ENCODE results near the gene CSF3. TPM values are rescaled to one million over a fixed set of nuclear protein-coding genes. Genes with fewer than 3 reads are reported as not detected.
A peak's percentile ranks its signal among the peaks of the same experiment; 100 is the strongest.

CSF3 gene
- total and polyA plus RNA-seq, 2 of the 13 experiments (the other 11 are each of a cell fraction or from before 2014, with no cell fraction given), result 0.09 TPM; not detected in 1

DNA sequence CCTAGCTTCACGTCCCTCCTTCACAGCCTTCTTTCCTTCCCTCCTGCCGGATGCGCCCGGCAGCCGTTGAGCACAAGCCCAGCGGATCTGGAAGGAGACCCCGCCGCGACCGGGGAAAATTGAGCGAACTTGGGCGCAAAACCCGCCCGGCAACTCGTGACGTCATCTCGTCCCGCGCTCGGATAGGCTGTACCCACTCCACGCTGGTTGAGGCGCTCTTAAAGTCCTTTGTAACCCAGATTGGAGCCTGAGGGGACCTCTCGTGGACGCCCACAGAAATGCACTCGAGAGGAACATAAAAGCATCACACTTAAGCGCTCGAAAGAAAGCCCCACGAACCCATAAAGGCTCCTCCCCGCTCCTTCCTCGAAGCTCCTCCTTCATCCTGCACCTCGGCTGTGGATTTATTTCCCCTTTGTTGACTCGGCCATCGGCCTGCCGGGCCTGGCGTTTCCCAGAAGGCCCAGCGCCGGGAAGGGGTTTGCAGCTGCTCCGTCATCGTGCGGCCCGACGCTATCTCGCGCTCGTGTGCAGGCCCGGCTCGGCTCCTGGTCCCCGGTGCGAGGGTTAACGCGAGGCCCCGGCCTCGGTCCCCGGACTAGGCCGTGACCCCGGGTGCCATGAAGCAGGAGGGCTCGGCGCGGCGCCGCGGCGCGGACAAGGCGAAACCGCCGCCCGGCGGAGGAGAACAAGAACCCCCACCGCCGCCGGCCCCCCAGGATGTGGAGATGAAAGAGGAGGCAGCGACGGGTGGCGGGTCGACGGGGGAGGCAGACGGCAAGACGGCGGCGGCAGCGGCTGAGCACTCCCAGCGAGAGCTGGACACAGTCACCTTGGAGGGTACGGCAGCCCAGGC, 34.7 kb upstream of the CSF3 start, which contains the start of gene PSMD3 (continued):
- TF ChIP-seq, protein P1, sequence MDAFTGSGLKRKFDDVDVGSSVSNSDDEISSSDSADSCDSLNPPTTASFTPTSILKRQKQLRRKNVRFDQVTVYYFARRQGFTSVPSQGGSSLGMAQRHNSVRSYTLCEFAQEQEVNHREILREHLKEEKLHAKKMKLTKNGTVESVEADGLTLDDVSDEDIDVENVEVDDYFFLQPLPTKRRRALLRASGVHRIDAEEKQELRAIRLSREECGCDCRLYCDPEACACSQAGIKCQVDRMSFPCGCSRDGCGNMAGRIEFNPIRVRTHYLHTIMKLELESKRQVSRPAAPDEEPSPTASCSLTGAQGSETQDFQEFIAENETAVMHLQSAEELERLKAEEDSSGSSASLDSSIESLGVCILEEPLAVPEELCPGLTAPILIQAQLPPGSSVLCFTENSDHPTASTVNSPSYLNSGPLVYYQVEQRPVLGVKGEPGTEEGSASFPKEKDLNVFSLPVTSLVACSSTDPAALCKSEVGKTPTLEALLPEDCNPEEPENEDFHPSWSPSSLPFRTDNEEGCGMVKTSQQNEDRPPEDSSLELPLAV (CRISPR knock-in tag; conservative IDR thresholded peaks at IDR 0.05; ENCODE audit: low read depth), result peak; percentile 66; the same call in 1 of the 2 replicates
- TF ChIP-seq MBNL3 (CRISPR knock-in tag; conservative IDR thresholded peaks at IDR 0.05), result no peak
- peak; percentile 94; the same call in 1 of the 2 replicates for TF ChIP-seq ZNF264 (CRISPR knock-in tag; IDR thresholded peaks at IDR 0.05)
- TF ChIP-seq, protein P2, sequence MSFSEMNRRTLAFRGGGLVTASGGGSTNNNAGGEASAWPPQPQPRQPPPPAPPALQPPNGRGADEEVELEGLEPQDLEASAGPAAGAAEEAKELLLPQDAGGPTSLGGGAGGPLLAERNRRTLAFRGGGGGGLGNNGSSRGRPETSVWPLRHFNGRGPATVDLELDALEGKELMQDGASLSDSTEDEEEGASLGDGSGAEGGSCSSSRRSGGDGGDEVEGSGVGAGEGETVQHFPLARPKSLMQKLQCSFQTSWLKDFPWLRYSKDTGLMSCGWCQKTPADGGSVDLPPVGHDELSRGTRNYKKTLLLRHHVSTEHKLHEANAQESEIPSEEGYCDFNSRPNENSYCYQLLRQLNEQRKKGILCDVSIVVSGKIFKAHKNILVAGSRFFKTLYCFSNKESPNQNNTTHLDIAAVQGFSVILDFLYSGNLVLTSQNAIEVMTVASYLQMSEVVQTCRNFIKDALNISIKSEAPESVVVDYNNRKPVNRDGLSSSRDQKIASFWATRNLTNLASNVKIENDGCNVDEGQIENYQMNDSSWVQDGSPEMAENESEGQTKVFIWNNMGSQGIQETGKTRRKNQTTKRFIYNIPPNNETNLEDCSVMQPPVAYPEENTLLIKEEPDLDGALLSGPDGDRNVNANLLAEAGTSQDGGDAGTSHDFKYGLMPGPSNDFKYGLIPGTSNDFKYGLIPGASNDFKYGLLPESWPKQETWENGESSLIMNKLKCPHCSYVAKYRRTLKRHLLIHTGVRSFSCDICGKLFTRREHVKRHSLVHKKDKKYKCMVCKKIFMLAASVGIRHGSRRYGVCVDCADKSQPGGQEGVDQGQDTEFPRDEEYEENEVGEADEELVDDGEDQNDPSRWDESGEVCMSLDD (CRISPR knock-in tag; IDR thresholded peaks at IDR 0.05; ENCODE audit: borderline replicate concordance), result peak; percentile 60; the same call in 1 of the 2 replicates
- no peak for TF ChIP-seq ZNF260 (CRISPR knock-in tag; IDR thresholded peaks at IDR 0.05; ENCODE audit: borderline replicate concordance, low read depth)
- TF ChIP-seq BCL6 (CRISPR knock-in tag; IDR thresholded peaks at IDR 0.05), result peak; percentile 72
- TF ChIP-seq, protein P3, sequence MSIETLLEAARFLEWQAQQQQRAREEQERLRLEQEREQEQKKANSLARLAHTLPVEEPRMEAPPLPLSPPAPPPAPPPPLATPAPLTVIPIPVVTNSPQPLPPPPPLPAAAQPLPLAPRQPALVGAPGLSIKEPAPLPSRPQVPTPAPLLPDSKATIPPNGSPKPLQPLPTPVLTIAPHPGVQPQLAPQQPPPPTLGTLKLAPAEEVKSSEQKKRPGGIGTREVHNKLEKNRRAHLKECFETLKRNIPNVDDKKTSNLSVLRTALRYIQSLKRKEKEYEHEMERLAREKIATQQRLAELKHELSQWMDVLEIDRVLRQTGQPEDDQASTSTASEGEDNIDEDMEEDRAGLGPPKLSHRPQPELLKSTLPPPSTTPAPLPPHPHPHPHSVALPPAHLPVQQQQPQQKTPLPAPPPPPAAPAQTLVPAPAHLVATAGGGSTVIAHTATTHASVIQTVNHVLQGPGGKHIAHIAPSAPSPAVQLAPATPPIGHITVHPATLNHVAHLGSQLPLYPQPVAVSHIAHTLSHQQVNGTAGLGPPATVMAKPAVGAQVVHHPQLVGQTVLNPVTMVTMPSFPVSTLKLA (IDR thresholded peaks at IDR 0.05), result peak; percentile 44; the same call in 1 of the 2 replicates
- TF ChIP-seq ZNF329 (CRISPR knock-in tag; IDR thresholded peaks at IDR 0.05; ENCODE audit: low read depth), result peak; percentile 77; the same call in 1 of the 2 replicates
- TF ChIP-seq, protein P4, sequence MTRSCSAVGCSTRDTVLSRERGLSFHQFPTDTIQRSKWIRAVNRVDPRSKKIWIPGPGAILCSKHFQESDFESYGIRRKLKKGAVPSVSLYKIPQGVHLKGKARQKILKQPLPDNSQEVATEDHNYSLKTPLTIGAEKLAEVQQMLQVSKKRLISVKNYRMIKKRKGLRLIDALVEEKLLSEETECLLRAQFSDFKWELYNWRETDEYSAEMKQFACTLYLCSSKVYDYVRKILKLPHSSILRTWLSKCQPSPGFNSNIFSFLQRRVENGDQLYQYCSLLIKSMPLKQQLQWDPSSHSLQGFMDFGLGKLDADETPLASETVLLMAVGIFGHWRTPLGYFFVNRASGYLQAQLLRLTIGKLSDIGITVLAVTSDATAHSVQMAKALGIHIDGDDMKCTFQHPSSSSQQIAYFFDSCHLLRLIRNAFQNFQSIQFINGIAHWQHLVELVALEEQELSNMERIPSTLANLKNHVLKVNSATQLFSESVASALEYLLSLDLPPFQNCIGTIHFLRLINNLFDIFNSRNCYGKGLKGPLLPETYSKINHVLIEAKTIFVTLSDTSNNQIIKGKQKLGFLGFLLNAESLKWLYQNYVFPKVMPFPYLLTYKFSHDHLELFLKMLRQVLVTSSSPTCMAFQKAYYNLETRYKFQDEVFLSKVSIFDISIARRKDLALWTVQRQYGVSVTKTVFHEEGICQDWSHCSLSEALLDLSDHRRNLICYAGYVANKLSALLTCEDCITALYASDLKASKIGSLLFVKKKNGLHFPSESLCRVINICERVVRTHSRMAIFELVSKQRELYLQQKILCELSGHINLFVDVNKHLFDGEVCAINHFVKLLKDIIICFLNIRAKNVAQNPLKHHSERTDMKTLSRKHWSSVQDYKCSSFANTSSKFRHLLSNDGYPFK (CRISPR knock-in tag; IDR thresholded peaks at IDR 0.05; ENCODE audit: borderline replicate concordance), result peak; percentile 95
- TF ChIP-seq ZNF121 (CRISPR knock-in tag; IDR thresholded peaks at IDR 0.05), result peak; percentile 55
- peak; percentile 86 for TF ChIP-seq ZSCAN22 (CRISPR knock-in tag; IDR thresholded peaks at IDR 0.05)
- peak; percentile 65; the same call in 1 of the 2 replicates for TF ChIP-seq NR2F2 (IDR thresholded peaks at IDR 0.05; ENCODE audit: borderline replicate concordance, low read depth)
- TF ChIP-seq ZNF589 (CRISPR knock-in tag; conservative IDR thresholded peaks at IDR 0.05), result peak; percentile 98
- TF ChIP-seq, protein P5, sequence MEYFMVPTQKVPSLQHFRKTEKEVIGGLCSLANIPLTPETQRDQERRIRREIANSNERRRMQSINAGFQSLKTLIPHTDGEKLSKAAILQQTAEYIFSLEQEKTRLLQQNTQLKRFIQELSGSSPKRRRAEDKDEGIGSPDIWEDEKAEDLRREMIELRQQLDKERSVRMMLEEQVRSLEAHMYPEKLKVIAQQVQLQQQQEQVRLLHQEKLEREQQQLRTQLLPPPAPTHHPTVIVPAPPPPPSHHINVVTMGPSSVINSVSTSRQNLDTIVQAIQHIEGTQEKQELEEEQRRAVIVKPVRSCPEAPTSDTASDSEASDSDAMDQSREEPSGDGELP (IDR thresholded peaks at IDR 0.05; ENCODE audit: borderline replicate concordance, low read depth), result peak; percentile 82; the same call in 1 of the 2 replicates
- TF ChIP-seq ESRRA (CRISPR knock-in tag; IDR thresholded peaks at IDR 0.05; ENCODE audit: low read depth), result peak; percentile 83
- TF ChIP-seq, protein P6, sequence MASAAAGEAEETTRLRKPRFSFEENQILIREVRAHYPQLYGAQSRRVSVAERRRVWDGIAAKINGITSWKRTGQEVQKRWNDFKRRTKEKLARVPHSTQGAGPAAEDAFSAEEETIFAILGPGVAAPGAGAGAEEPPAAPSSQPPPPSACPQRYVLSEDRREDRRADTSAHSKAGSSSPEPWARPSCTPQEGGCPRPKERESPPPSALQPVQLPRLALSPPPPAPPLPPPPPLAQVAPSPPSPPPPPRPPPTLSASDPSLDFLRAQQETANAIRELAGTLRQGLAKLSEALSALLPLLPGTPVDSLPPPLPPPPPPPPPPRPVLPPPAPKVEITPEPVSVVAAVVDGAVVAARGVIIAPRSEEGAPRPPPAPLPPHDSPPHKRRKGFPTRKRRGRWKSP (CRISPR knock-in tag; IDR thresholded peaks at IDR 0.05), result peak; percentile 90

Measured in HepG2 (cell line).